22Rv1 (cell line): ENCODE measurements around the gene ZFP91.

Experiments
- H3K27ac ChIP-seq: fragments of 450-650 bp; 2 replicates; pipeline ENCODE4 v1.5.1; 2017
- ZFX ChIP-seq: fragments of 450-650 bp; IDR thresholded peaks from 2 replicates; pipeline ENCODE4 v1.6.1; 2017; ENCODE audit warnings: antibody characterized with exemption, borderline replicate concordance
- TF ChIP-seq, protein P1 (sequence below): fragments of 450-650 bp; IDR thresholded peaks from 2 replicates; pipeline ENCODE4 v1.5.1; 2017; ENCODE audit warnings: mild to moderate bottlenecking

The ZFP91 gene

DNA sequence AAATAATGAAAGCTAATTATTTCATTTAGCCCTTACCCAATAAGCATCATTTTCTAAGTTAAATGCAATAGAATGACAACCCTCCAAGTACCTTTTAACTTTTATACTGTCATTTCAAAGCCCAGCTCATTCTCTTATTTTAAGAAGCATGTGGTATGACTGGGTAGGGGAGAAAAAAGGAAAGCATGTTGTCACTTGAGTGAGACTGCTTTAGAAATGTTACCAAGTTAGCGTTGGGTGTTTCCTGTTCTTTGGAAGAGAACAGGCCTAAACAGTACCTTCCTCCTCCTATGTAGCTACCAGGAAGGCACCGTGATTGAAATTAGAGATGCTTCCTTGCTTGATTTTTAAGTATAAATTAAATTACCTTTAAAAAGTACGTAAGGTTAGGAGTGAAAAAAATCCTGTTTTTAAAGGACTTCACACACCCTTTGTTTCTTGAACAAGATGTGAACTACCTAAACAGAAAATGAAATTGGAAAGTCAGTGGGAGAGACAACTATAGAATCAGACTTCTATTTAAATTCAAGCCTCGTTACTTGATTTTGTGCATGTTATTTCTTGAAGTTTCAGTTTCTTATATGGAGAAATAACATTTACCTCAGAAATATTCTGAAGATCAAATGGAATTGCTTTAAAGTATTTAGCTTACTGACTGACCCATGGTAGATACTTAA is 42.9 kb downstream of the ZFP91 start:
- H3K27ac ChIP-seq, result no peak overlapping the region
- TF ChIP-seq, protein P1, sequence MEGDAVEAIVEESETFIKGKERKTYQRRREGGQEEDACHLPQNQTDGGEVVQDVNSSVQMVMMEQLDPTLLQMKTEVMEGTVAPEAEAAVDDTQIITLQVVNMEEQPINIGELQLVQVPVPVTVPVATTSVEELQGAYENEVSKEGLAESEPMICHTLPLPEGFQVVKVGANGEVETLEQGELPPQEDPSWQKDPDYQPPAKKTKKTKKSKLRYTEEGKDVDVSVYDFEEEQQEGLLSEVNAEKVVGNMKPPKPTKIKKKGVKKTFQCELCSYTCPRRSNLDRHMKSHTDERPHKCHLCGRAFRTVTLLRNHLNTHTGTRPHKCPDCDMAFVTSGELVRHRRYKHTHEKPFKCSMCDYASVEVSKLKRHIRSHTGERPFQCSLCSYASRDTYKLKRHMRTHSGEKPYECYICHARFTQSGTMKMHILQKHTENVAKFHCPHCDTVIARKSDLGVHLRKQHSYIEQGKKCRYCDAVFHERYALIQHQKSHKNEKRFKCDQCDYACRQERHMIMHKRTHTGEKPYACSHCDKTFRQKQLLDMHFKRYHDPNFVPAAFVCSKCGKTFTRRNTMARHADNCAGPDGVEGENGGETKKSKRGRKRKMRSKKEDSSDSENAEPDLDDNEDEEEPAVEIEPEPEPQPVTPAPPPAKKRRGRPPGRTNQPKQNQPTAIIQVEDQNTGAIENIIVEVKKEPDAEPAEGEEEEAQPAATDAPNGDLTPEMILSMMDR, result no peak
- no peak for TF ChIP-seq ZFX

DNA sequence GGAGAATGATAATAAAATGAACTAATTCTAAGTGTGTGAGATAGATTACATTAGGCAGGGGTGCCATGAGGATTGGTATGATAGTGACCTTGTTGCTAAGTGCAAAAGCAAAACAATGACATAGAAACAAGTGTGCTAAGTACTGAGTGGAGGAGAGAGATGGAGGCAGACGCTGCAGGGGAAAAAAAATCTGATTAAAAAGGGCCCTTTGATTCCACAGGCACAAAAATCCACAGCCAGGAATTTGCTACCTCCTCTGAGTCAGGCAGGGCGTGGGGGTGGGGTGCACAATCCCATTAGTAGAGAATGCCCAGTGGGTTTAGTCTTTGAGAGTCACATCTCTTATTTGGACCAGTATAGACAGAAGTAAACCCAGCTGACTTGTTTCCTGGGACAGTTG is 43.5 kb downstream of the ZFP91 start, which contains the start of gene CNTF:
Gene CNTF, plus strand, starts transcription at position 322 of the 400 bp plus-strand sequence. CDS start 88 bp downstream, outside the sequence.
- H3K27ac ChIP-seq, result no peak within 1 kb of the TSS
- TF ChIP-seq, protein P1, result no peak
- no peak for TF ChIP-seq ZFX

DNA sequence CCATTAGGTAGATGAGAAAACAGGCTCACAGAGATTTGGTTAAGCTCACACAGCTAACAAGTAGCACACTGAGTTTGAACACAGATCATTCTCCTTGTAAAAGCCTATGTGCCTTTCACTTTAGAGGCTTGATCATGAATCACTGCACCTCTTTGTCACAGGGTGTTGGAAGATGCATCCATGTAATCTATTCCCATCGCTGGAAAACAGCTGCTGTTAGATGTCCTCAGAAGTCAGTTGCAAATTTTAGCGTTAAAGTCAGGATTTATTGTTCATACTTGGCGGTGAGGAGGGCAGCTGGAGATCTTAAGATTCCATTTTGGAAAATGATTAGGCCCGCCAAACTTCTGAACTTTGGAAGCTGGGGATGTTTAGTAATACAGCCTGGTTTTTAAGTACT is 46.2 kb downstream of the ZFP91 start:
- H3K27ac ChIP-seq, result no peak overlapping the region

DNA sequence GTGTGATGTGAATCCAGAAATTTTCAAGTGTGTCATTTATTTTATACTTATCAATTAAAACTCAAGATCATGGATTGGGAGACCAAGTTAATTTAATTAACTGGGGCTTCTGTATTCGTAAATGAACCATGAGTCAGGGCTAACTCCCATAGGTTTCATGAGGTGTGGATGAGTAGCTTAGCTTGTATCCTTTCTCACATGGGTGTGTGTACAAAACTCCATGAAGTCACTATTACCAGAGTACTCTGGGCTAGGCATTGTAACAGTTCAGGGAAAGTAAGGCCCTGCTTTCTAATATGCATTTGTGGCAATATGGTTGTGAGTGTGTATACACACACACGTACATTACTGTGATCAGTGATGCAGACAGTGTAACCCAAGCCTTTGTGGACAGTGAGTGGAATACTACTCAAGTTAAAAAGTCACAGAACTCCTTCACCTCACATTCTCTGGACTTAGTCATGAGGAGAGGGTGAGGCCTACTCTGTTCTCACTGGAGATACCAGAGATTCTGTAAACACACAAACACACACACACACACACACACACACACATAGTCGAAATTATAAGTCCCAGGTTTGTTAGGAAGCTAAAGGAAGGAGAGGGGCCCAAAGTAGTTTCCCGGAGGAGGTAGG is 47.1 kb downstream of the ZFP91 start:
- H3K27ac ChIP-seq, result 0 out of 2 replicates have a peak overlapping the region, but pooled peaks have one; percentile 16
- TF ChIP-seq, protein P1, result no peak

More for the DNA sequence above, 46.2 kb downstream of the ZFP91 start:
- TF ChIP-seq, protein P1, result no peak
- no peak for TF ChIP-seq ZFX

DNA sequence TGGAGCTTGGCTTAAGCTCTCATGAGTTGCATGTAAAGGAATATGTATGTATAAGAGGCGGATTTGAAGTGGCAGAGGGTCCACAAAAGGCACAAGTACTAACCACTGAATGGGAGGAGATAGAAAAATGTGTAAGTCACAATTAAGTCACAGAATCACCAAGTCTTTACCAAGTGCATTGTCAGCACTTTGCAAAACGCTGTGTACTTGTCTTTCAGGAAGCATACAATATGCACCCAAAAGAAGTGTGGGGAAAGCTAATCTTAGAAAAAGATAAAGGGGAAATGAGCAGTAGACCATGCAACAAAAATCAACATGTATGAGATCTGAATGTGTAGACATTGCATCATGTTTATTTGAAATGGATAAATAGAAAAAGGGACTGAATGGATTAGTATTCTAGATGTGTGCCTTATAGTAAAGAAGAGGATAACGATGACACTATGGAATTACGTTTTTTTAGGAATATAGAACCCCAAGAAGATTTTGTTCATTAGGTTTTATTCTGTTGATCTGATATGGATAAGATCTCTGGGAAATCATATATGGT is 48.1 kb downstream of the ZFP91 start:
- TF ChIP-seq, protein P1, result no peak
- no peak for TF ChIP-seq ZFX
- H3K27ac ChIP-seq, result peak overlapping the region; percentile 36

DNA sequence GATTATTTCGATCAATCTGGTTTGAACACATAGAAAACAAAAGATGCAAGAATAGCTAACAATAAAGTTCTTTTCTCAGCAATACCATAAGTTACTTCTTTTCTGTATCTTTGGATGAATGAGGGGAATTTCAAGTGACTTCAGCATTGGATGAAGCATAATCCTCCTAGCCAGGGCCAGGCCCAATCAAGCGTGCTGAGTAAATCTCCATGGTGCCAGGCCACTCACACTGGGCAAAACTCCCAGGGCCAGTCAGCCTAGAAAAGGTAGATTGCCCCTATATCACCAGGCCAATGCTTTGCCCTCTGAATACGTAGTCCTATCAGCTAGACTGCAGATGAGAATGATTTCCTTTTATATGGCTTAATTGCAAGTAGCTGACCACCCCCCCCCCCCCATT is 49.6 kb downstream of the ZFP91 start:
- H3K27ac ChIP-seq, result no peak overlapping the region
- TF ChIP-seq ZFX, result no peak
- TF ChIP-seq, protein P1, result no peak

DNA sequence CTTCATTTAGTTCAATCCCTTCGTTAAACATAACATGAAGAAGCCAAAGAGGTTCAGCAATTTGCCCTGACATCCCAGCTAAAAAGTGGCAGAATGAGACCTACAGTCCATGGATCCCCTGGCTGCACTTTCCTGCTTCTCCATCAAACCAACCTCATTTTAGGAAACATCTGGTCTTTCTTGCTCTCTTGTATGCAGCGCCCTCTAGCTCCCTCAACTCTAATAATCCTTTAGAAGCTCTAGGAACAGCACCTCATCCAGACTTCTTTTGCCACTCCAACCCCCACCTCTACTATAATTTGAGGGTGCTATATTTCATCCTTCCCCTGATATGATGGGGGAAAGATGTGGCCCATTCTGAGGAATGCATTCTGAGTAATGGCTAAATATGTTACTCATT is 51.0 kb downstream of the ZFP91 start:
- no peak for TF ChIP-seq ZFX
- TF ChIP-seq, protein P1, result peak; percentile 67
- no peak overlapping the region for H3K27ac ChIP-seq
